Smooth muscle cell of trachea (primary cell): ENCODE results near the gene P2RY2. TPM values are rescaled to one million over a fixed set of nuclear protein-coding genes. Genes with fewer than 3 reads are reported as not detected.

Experiments used
- total RNA-seq: library from RNA; depleted of rRNA; stranded (reverse); fragments of >200 nt; gene quantifications from 2 replicates; pipeline ENCODE4 v1.2.1, GENCODE V29; 2014

The P2RY2 gene
- not detected in 2 replicates for total RNA-seq

GRCh38 chr11:73218106-73218829 lies at the start of gene P2RY2:
TSS of gene P2RY2 (plus strand) at chr11:73218281. CDS start at chr11:73234160, 15,879 bp downstream.

GRCh38 chr11:73271936-73272679 lies 54.0 kb downstream of the P2RY2 start, which contains the start of gene P2RY6:
TSS of gene P2RY6 (plus strand) at chr11:73272338. CDS start at chr11:73296519, 24,181 bp downstream.

Other genes starting within 250 kb of the P2RY2 start
- 9.9 and 10.0 TPM in 2 replicates for gene FCHSD2, start 76.0 kb upstream of the P2RY2 start, total RNA-seq
- gene P2RY6, start 54.1 kb downstream of the P2RY2 start, total RNA-seq = 0.17 TPM in 1 of 2 replicates, not detected in the other
- 34.6 and 44.7 TPM in 2 replicates for gene ARHGEF17, start 90.0 kb downstream of the P2RY2 start, total RNA-seq
- gene RELT, start 158.1 kb downstream of the P2RY2 start, total RNA-seq = 1.2 and 2.3 TPM in 2 replicates